ENCODE data around the gene C6orf52. TPM values are rescaled to one million over a fixed set of nuclear protein-coding genes. Genes with fewer than 3 reads are reported as not detected.
"Not testable (repeated sequence)": the region's sequence is repeated elsewhere in the genome, so short reads cannot be mapped to it uniquely, and the experiment has no call there.

C6orf52 gene
- total RNA-seq, 2 experiments from 2014 or later, result 1.1 to 1.9 TPM

DNA sequence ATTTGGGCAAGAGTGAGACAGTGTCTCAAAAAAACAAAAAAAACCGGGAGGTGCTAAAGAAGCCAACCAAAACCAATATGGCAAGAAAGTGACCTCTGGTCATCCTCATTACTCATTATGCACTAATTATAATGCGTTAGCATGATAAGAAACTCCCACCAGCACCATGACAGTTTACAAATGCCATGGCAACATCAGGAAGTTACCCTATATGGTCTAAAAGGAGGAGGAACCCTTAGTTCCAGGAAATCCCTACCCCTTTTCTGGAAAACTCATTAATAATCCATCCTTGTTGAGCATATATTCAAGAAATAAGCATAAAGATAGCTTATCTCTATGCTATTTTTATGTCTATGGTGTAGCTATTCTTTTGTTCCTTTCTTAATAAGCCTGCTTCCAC lies 31.7 kb downstream of the C6orf52 start:
- peaks cover 18% of the 10 kb centered on the region for H3K27me3 Mint-ChIP-seq
- no peaks in the 10 kb centered on the region for H3K36me3 Mint-ChIP-seq (ENCODE audit: low read depth)
- DNase-seq, result no peak
- H3K27ac Mint-ChIP-seq, result no peak overlapping the region
- no peaks in the 10 kb centered on the region for H3K4me1 Mint-ChIP-seq
- CTCF ChIA-PET, result interaction anchor here (1.2 kb wide), 1 partner anchor 21 kb away, joined by 4 read pairs; no protein-coding TSS in a partner anchor
- POLR2A ChIA-PET, result no interaction called here
- H3K4me3 Mint-ChIP-seq, result no peak overlapping the region
- H3K9me3 Mint-ChIP-seq, result peaks cover 3% of the 10 kb centered on the region

DNA sequence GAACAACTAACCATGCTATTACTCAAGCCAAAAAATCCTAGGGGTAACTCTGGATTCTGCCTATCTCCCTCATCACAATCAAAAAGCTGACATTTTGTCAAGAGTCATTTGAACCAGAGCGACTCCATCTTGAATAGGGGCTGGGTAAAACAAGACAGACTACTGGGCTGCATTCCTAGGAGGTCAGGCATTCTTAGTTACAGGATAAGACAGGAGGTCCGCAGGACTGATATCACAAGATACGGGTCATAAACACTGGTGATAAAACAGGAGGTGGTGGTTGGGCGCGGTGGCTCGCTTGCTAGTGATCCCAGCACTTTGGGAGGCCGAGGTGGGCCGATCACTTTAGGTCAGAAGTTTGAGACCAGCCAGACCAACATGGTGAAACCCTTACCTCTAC lies 32.2 kb downstream of the C6orf52 start:
- DNase-seq, result no peak
- Mint-ChIP-seq H3K27ac (no peak overlapping the region), H3K36me3 (ENCODE audit: low read depth) (no peaks in the 10 kb centered on the region), H3K9me3 (peaks cover 3% of the 10 kb centered on the region), H3K4me1 (no peaks in the 10 kb centered on the region), H3K4me3 (no peak overlapping the region), H3K27me3 (peaks cover 18% of the 10 kb centered on the region)
- POLR2A ChIA-PET, result no interaction called here
- CTCF ChIA-PET, result interaction anchor here (0.6 to 1.1 kb wide), 3 partner anchors 11 to 510 kb away, joined by 3 to 7 read pairs (median 5); no protein-coding TSS in a partner anchor

DNA sequence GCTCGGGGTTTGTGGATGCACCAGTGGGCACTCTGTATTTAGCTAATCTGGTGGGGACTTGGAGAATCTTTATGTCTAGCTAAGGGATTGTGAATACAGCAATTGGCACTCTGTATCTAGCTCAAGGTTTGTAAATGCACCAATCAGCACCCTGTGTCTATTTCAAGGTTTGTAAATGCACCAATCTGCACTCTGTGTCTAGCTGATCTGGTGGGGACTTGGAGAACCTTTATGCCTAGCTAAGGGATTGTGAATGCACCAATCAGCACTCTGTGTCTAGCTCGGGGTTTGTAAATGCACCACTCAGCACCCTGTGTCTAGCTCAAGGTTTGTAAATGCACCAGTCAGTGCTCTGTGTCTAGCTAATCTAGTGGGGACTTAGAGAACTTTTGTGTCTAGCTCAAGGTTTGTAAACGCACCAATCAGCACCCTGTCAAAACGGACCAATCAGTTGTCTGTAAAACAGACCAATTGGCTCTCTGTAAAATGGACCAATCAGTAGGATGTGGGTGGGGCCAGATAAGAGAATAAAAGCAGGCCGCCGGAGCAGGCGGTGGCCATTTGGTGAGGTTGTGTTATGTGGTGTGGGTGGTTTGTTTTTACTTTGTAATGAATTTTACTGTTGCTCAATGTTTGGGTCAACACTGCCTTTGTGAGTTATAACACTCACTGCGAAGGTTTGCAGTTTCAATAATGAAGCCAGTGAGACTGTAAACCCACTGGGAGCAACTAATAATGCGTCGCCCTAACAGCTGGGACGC lies 33.8 kb downstream of the C6orf52 start:
- DNase-seq; H3K36me3 Mint-ChIP-seq (ENCODE audit: low read depth); H3K9me3 Mint-ChIP-seq; H3K27ac Mint-ChIP-seq; POLR2A ChIA-PET; H3K4me1 Mint-ChIP-seq: not testable (repeated sequence)
- Mint-ChIP-seq H3K4me3 (peak overlapping the region; percentile 33), H3K27me3 (peaks cover 14% of the 10 kb centered on the region)
- CTCF ChIA-PET, result interaction anchor here (1.1 kb wide), 1 partner anchor 12 kb away, joined by 5 read pairs; no protein-coding TSS in a partner anchor

DNA sequence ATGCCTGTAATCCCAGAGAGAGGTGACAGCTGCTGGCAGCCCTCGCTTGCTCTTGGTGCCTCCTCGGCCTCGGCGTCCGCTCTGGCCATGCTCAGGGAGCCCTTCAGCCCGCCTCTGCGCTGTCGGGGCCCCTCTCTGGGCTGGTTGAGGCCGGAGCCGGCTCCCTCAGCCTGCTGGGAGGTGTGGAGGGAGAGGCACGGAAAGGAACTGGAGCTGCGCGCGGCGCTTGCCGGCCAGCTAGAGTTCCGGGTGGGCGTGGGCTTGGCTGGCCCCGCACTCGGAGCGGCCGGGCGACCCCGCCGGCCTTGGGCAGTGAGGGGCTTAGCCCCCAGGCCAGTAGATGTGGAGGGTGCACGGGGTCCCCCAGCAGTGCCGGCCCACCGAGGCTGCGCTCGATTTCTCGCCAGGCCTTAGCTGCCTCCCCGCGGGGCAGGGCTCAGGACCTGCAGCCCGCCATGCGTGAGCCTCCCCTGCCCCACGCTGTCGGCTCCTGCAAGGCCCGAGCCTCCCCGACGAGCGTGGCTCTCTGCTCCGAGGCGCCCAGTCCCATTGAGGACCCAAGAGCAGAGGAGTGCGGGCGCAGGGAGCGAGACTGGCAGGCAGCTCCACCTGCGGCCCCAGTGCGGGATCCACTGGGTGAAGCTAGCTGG lies 34.6 kb downstream of the C6orf52 start:
- DNase-seq, result no peak
- Mint-ChIP-seq H3K27ac (no peak overlapping the region), H3K27me3 (peaks cover 16% of the 10 kb centered on the region), H3K4me1 (peaks cover 16% of the 10 kb centered on the region), H3K36me3 (ENCODE audit: low read depth) (no peaks in the 10 kb centered on the region), H3K9me3 (peaks cover 3% of the 10 kb centered on the region), H3K4me3 (peak overlapping the region; percentile 61)
- POLR2A ChIA-PET, result no interaction called here
- CTCF ChIA-PET, result interaction anchor here (0.6 kb wide), 1 partner anchor 13 kb away, joined by 5 read pairs; no protein-coding TSS in a partner anchor

DNA sequence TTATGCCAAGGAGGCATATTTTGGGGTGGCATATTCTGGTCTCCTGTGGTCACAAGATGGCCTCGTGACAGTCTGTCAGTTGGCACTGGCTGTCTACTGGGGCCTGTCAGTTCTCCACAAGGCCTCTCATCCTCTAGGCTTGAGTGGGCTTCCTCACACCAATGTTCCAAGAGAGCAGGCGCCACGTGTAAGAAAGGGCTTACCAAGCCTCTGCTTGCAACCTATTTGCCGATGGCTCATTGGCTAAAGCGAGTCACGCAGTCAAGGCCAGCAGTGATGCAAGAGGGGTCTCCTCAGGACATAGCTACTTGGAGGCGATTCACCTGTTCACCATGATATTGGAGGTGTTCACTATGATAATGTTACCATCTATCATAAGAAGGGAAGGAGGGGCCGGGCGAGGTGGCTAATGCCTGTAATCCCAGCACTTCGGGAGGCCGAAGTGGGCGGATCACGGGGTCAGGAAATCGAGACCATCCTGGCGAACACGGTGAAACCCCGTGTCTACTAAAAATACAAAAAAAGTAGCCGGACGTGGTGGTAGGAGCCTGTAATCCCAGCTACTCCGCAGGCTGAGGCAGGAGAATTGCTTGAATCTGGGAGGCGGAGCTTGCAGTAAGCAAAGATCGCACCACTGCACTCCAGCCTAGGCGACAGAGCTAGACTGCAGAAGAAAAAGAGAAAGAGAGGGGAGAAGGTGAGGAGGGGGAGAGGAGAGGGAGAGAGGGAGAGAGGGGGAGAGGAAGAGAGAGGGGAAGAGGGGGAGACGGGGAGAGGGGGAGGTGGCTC lies 35.3 kb downstream of the C6orf52 start:
- Mint-ChIP-seq H3K27me3 (peaks cover 16% of the 10 kb centered on the region), H3K36me3 (ENCODE audit: low read depth) (no peaks in the 10 kb centered on the region), H3K27ac (peak overlapping the region; percentile 57), H3K4me3 (peak overlapping the region; percentile 61), H3K4me1 (peaks cover 17% of the 10 kb centered on the region), H3K9me3 (peaks cover 3% of the 10 kb centered on the region)
- POLR2A ChIA-PET, result no interaction called here
- DNase-seq, result no peak
- CTCF ChIA-PET, result interaction anchor here (0.7 kb wide), 1 partner anchor 70 kb away, joined by 3 read pairs; no protein-coding TSS in a partner anchor

DNA sequence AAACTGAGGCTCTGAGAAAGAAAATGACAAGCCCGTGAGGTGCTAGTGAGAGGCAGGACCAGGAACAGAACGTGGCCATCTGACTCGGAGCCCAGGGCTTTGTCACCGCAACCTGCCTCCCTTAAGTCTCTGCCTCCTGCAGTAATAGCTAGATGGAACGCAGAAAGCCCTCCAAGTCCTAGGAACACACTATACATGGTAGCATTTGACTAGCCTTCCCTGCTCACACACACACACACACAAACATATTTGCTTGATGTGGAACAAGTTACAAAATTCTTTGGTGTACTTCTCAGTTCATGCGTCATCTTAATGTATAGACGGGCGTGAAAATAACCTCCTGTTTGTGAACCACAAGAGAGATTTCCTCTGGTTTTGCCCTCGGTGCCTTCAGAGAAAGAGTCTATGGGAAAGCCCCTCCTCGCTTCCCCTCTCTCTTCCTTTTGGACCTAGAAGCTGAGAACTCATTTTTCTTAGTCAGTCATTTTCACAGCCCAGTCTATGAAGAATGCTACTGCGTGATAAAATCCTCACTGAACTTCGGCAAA lies 38.8 kb downstream of the C6orf52 start:
- H3K27ac Mint-ChIP-seq, result no peak overlapping the region
- no peaks in the 10 kb centered on the region for H3K36me3 Mint-ChIP-seq (ENCODE audit: low read depth)
- H3K4me3 Mint-ChIP-seq, result peak overlapping the region; percentile 8
- POLR2A ChIA-PET, result no interaction called here
- H3K4me1 Mint-ChIP-seq, result peaks cover 17% of the 10 kb centered on the region
- H3K9me3 Mint-ChIP-seq, result no peaks in the 10 kb centered on the region
- DNase-seq, result peak; percentile 44
- H3K27me3 Mint-ChIP-seq, result peaks cover 22% of the 10 kb centered on the region
- CTCF ChIA-PET, result no interaction called here

DNA sequence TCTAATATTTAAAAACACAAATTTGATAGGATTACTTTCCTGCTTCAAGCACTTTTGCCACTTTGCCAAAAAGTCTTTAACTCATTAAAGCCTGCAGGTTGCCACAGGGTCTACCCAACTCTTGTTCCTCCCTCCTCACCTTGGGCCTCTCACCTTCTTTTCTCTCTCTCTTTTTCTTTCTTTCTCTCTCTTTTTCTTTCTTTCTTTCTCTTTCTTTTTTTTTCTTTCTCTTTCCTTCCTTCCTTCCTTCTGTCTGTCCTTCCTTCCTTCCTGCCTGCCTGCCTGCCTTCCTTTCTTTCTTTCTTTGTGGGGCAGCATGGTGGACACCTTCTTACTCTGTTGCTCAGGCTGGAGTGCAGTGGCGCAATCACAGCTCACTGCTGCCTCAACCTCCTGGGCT lies 50.2 kb downstream of the C6orf52 start:
- Mint-ChIP-seq H3K9me3 (no peaks in the 10 kb centered on the region), H3K27me3 (peaks cover 23% of the 10 kb centered on the region), H3K4me3 (no peak overlapping the region), H3K27ac (no peak overlapping the region), H3K36me3 (ENCODE audit: low read depth) (no peaks in the 10 kb centered on the region), H3K4me1 (peaks cover 13% of the 10 kb centered on the region)
- POLR2A ChIA-PET, result no interaction called here
- DNase-seq, result no peak
- CTCF ChIA-PET, result no interaction called here

DNA sequence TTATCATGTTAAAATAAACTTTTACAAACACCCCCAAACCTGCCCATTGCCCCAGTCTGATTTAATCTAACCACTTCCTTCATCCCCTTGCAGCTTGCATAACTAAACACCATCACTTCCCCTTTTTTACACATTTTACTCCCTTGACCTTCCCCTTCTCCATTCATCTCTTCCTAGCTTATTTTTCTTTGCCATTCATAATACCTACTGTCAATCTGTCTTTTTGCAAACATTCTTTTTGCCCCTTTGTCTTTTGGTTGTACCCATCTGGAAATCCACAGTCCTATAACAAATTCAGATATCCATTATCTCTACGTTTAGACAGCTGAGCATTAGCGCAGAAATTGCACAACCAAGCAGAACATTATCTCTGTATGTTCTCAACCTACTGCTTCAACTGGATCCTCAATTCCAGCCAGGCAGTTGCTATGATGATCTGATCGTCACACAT lies 51.2 kb downstream of the C6orf52 start:
- Mint-ChIP-seq H3K9me3 (no peaks in the 10 kb centered on the region), H3K27ac (no peak overlapping the region), H3K4me1 (peaks cover 13% of the 10 kb centered on the region), H3K27me3 (peaks cover 23% of the 10 kb centered on the region), H3K36me3 (ENCODE audit: low read depth) (no peaks in the 10 kb centered on the region), H3K4me3 (no peak overlapping the region)
- DNase-seq, result no peak
- ChIA-PET POLR2A (no interaction called here), CTCF (no interaction called here)

DNA sequence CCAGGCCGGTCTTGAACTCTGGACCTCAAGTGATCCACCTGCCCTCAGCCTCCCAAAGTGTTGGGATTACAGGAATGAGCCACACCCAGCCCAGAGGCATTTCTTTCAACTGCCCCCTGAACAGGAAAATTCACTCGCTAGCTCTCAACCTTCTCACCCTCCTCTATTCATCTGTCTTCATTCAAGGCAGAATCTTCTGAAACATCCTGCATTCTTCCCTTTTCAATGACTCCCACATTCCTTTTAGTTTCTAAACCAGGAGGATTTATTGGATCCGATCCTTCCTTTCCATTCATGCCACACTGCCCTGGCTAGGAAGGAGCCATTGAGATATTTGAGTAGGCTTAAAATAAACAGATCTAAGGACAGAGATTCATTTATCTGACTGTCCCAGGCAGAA lies 52.9 kb downstream of the C6orf52 start:
- peaks cover 23% of the 10 kb centered on the region for H3K27me3 Mint-ChIP-seq
- CTCF ChIA-PET, result no interaction called here
- no peaks in the 10 kb centered on the region for H3K9me3 Mint-ChIP-seq
- DNase-seq, result no peak
- H3K4me3 Mint-ChIP-seq, result no peak overlapping the region
- no peaks in the 10 kb centered on the region for H3K36me3 Mint-ChIP-seq (ENCODE audit: low read depth)
- POLR2A ChIA-PET, result no interaction called here
- no peak overlapping the region for H3K27ac Mint-ChIP-seq
- peaks cover 13% of the 10 kb centered on the region for H3K4me1 Mint-ChIP-seq

DNA sequence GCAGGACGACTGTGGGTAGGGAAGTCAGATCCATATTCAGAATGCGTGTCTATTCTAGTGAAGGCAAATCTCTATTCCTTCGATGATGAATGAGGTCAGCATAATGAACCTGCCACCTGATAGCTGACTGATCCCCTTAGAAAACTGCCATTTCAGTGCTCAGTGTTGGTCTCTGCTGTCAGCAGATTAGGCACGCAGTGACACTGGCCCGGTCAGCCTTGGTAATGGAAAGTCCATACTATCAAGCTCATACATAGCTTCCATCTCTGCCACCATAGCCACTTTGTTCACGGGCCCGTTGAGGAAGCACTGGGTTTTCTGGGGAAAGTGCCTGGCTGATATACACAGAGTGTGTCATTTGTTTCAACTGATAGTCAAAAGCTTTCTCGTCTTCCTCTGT lies 54.0 kb downstream of the C6orf52 start:
- H3K9me3 Mint-ChIP-seq, result no peaks in the 10 kb centered on the region
- no peaks in the 10 kb centered on the region for H3K36me3 Mint-ChIP-seq (ENCODE audit: low read depth)
- DNase-seq, result no peak
- POLR2A ChIA-PET, result no interaction called here
- CTCF ChIA-PET, result interaction anchor here (1.1 kb wide), 1 partner anchor 15 kb away, joined by 3 read pairs; no protein-coding TSS in a partner anchor
- H3K27me3 Mint-ChIP-seq, result peaks cover 22% of the 10 kb centered on the region
- H3K4me1 Mint-ChIP-seq, result peaks cover 12% of the 10 kb centered on the region
- no peak overlapping the region for H3K4me3 Mint-ChIP-seq
- H3K27ac Mint-ChIP-seq, result no peak overlapping the region

DNA sequence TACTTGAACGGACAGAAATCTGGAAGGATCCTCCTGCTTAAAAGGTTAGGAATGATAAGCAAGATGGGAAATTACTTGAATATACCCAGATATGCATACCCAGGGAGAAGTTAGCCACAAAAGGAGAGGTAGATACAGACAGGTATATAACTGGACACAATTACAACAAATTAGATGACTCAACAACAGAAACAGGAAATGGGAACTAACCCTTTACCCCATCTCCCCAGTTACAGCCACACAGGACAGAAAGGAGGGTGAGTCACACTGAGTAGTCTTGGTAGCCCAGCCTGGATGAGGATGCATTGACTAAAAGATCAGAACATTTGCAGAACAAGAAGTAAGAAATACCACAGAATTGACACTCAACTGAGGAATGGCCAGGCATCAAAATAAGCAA lies 61.2 kb downstream of the C6orf52 start:
- Mint-ChIP-seq H3K4me1 (peaks cover 5% of the 10 kb centered on the region), H3K4me3 (no peak overlapping the region), H3K27me3 (peaks cover 3% of the 10 kb centered on the region), H3K27ac (no peak overlapping the region), H3K36me3 (ENCODE audit: low read depth) (peaks cover 2% of the 10 kb centered on the region), H3K9me3 (no peaks in the 10 kb centered on the region)
- DNase-seq, result peak; percentile 11
- CTCF ChIA-PET, result interaction anchor here (0.6 kb wide), 1 partner anchor 12 kb away, joined by 4 read pairs; no protein-coding TSS in a partner anchor
- POLR2A ChIA-PET, result no interaction called here

DNA sequence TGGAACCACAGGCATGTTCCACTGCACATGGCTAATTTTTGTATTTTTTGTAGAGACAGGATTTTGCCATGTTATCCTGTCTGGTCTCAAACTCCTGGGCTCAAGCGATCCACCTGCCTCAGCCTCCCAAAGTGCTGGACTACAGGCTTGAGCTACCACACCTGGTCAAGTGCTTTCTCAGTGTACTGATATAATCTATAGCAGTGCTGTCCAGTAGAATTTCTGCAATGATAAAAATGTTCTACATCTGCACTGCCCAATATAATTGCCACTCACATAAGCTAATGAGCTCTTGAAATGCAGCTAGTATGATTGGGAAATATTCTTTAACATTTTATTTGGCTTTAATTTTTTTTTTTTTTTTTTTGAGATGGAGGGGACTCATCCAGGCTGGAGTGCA lies 64.2 kb downstream of the C6orf52 start:
- Mint-ChIP-seq H3K4me3 (no peak overlapping the region), H3K36me3 (ENCODE audit: low read depth) (peaks cover 6% of the 10 kb centered on the region), H3K4me1 (peaks cover 5% of the 10 kb centered on the region), H3K27me3 (no peaks in the 10 kb centered on the region), H3K9me3 (no peaks in the 10 kb centered on the region), H3K27ac (no peak overlapping the region)
- ChIA-PET CTCF (interaction anchor here (0.6 kb wide), 1 partner anchor 23 kb away, joined by 4 read pairs; no protein-coding TSS in a partner anchor), POLR2A (no interaction called here)
- DNase-seq, result no peak
